K562 (cell line): ENCODE data around the gene SPTAN1. TPM values are rescaled to one million over a fixed set of nuclear protein-coding genes. Genes with fewer than 3 reads are reported as not detected.

Source experiments
- AFF1 ChIP-seq, 2 experiments: fragments of 450-650 bp; IDR thresholded peaks; 2 replicates each; pipeline ENCODE4 v1.6.1; 2018; ENCODE audit warnings: mild to moderate bottlenecking in 2 of 2, low read depth in 1 of 2; ENCODE audit not compliant: partially characterized antibody in 2 of 2
- BCOR ChIP-seq: fragments of 450-650 bp; IDR thresholded peaks from 2 replicates; pipeline ENCODE4 v1.6.1; 2016
- CBFA2T3 ChIP-seq: fragments of 450-650 bp; IDR thresholded peaks from 2 replicates; pipeline ENCODE4 v1.6.1; 2017
- CEBPB ChIP-seq: fragments of 450-650 bp; IDR thresholded peaks from 2 replicates; pipeline ENCODE4 v1.6.1; 2016; ENCODE audit warnings: missing genetic modification characterization, missing compliant biosample characterization
- FOXK2 ChIP-seq, 2 experiments: fragments of 450-650 bp; IDR thresholded peaks in 1 of 2; conservative IDR thresholded peaks in 1 of 2; 2 replicates each; pipeline ENCODE4 v1.6.1; 2016; ENCODE audit warnings: low read depth in 2 of 2, mild to moderate bottlenecking in 1 of 2
- HDAC1 ChIP-seq, 2 experiments: fragments of 450-650 bp; IDR thresholded peaks; 2 replicates each; pipeline ENCODE4 v1.6.1; 2016 to 2017; ENCODE audit warnings: inconsistent platforms in 1 of 2, mild to moderate bottlenecking in 1 of 2, moderate library complexity in 1 of 2
- HDAC2 ChIP-seq: fragments of 450-650 bp; IDR thresholded peaks from 2 replicates; pipeline ENCODE4 v1.6.1; 2016; ENCODE audit warnings: mild to moderate bottlenecking
- JUNB ChIP-seq: fragments of 450-650 bp; formaldehyde crosslinking; conservative IDR thresholded peaks from 2 replicates; pipeline ENCODE4 v1.4.0; 2020; ENCODE audit warnings: mild to moderate bottlenecking
- SMARCA4 ChIP-seq: fragments of 450-650 bp; IDR thresholded peaks from 2 replicates; pipeline ENCODE4 v1.6.1; 2016
- SMARCA5 ChIP-seq: fragments of 450-650 bp; IDR thresholded peaks from 2 replicates; pipeline ENCODE4 v1.6.1; 2016
- ZNF589 ChIP-seq: fragments of 200-800 bp; sonication (Bioruptor generic); IDR thresholded peaks from 2 replicates; pipeline ENCODE4 v1.6.1; 2016; ENCODE audit warnings: low read depth, missing genetic modification characterization, missing compliant biosample characterization
- polyA plus RNA-seq, 8 experiments: library from polyadenylated mRNA; depleted of rRNA in 4 of 8; stranded (reverse) in 5 of 8; unstranded in 3 of 8; fragments of >200 nt; fragmentation: Nextera tagmentation in 2 of 8; fragmentation: Illumina TruSeq in 1 of 8; extraction: Ambion mirVana in 2 of 8; extraction: Trizol in 1 of 8; gene quantifications; 2 replicates each; pipeline versions ENCODE4 v1.2.1 to v1.2.3, GENCODE V29; 2011 to 2014; ENCODE audit warnings: inconsistent platforms in 1 of 8, missing spikeins in 1 of 8
- total RNA-seq, 7 experiments: library from RNA; depleted of rRNA in 6 of 7; stranded (reverse); fragments of >200 nt in 6 of 7; fragmentation: Illumina TruSeq in 2 of 7; extraction: Trizol in 2 of 7; gene quantifications; 2 replicates each; pipeline versions ENCODE4 v1.2.1 to v1.2.3, GENCODE V29; 2011 to 2021; ENCODE audit warnings: low replicate concordance in 1 of 7

The SPTAN1 gene
- total and polyA plus RNA-seq, 9 of the 15 experiments (the other 6 are each of a cell fraction or from before 2014, with no cell fraction given), result 1.5 to 13.5 (median 6.8) TPM

GRCh38 chr9:128666481-128666941 lies 114.1 kb downstream of the SPTAN1 start (continued):
- TF ChIP-seq ZNF589 (CRISPR knock-in tag) (peak; percentile 63; the same call in 1 of the 2 replicates), JUNB (CRISPR knock-in tag) (peak; percentile 69), SMARCA4 (peak; percentile 98), CBFA2T3 (0 out of 2 replicates have a peak, but pooled peaks have one; percentile 27), AFF1 (IDR thresholded peaks at IDR 0.05; ENCODE audit: low read depth in 1 of 2, partially characterized antibody in 2 of 2) (peak in 1 of 2 experiments; percentile 53), SMARCA5 (peak; percentile 34; the same call in 1 of the 2 replicates), HDAC2 (peak; percentile 93), HDAC1 (IDR thresholded peaks at IDR 0.05) (peak in 1 of 2 experiments; percentile 88; a peak in 2 of 4 replicates), FOXK2 (conservative IDR thresholded peaks at IDR 0.05 in 1 of 2, IDR thresholded peaks at IDR 0.05 in 1 of 2; ENCODE audit: low read depth in 2 of 2) (0 out of 4 replicates have a peak, but pooled peaks of 1 of the 2 experiments have one; percentile 31), BCOR (peak; percentile 63), CEBPB (tag) (peak; percentile 92)
